ENCODE measurements around the gene ZNF697. TPM values are rescaled to one million over a fixed set of nuclear protein-coding genes. Genes with fewer than 3 reads are reported as not detected.

The ZNF697 gene
- total RNA-seq, 1 experiment from 2014 or later = 1.3 TPM

GRCh38 chr1:119664067-119664466, 16.0 kb upstream of the ZNF697 start:
- no peak for DNase-seq (ENCODE audit: low spot score)

GRCh38 chr1:119662034-119662437, 14.0 kb upstream of the ZNF697 start:
- no peak for DNase-seq (ENCODE audit: low spot score)

- DNase-seq (ENCODE audit: low spot score) = peak; percentile 59
Measured at GRCh38 chr1:119660253-119661083, 12.4 kb upstream of the ZNF697 start.

DNA sequence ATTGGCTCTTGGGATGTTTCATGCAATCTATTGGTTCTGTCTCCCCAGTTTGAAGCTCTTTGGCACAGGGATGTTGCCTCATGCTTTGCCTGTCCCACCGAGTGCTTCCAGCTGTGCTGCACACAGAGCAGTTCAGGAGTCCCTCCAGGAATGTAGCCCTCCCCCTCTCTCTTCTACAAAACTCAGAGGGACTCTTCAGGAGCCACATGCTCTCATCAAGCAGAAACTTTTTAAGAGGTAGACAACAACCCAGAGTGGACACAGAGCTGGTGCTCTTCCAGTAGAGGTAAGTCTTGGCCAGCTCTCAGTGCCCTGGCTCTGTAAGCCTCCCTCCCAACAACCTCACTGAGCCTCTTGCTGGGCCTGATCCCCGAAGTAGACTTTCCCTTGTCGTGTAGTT, 11.6 kb upstream of the ZNF697 start:
- DNase-seq (ENCODE audit: low spot score) = no peak

GRCh38 chr1:119656410-119656955, 8.4 kb upstream of the ZNF697 start:
- DNase-seq (ENCODE audit: low spot score) = no peak

- no peak for DNase-seq (ENCODE audit: low spot score)
Measured at GRCh38 chr1:119655154-119655553, 7.1 kb upstream of the ZNF697 start.

DNA sequence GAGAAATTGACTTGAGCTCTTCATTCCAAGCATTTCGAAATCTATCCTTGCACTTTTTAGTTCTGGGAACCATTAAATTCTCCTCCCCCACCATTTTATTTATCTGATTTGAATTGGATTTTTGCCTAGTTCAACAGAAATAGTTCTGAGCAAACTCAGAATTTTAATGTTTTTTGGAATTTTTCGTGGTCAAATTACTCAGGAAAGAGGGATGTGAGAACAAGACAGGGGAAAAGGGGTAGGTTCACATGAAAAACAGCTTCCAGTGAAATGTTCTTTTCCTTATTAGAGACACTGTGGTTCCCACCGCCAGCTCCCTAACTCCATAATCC, 5.7 kb upstream of the ZNF697 start:
- no peak for DNase-seq (ENCODE audit: low spot score)

DNA sequence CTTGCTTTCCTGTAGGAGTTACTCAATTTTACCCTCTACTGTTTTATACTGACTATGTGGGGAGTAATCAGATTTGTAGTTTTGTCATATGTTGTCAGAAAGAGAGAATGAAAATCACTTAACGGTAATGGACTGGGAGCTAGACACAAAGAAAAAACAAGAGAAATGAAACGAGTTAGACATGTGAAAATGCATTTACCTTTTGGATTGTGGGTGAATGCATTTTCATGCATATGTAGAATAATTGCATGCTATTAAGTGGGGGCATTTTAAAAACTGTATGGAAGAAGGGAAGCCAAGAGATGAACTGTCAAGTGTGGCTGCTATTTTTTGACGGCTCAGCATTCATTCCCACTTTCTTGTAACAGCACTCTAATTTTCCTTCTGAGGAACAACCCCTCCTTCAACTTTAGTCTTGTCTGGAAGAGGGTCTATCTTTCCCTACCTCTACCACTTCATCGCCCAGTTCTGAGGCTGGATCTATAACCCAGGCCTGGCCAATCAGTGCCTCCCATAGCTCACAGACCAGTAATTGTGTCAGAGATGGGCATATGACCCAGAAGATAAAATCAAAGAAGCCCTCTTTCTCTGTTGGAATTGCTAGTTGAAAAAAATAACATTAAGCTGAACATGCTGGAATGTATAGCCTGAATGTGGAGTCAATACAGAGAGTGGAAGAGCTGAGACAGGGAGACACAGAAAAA, 5.2 kb upstream of the ZNF697 start:
- no peak for DNase-seq (ENCODE audit: low spot score)

DNA sequence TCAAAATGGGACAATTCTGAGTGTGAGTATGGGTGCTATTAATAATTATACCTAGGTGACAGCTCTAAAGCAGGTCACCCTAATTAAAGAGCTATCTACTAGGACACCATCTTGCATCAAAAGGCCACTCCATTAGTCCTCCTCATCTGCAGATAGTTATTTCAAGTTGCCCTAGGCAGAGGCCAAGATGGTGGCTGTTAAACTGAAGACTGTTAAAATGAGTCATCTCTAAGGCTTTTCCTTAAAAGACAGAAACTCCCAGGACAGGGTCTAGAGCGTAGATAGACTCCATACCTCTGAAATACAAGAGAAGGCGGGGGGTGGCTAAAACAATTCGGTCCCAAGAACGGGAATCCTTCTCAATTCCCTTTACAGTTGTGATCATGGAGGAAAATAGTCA, 4.5 kb upstream of the ZNF697 start:
- DNase-seq (ENCODE audit: low spot score) = no peak

DNA sequence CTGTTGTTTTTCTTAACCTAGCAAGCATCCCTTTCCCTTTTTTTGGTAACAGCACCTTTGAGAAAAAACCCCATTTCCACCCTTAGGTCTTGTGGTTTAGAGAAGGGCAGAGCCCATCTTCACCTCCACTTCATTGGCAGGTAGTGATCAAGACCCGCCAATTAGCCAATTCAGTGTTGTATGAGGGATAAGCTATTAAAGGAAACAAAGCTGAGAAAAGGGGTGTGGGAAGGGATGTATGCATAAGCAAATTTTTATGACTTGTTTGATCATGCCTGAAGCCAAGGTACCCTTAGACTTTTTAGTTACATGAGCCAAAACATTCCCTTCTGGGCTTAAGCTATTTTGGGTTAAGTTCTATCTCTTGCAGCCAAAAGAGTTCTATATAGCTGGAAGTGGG, 3.6 kb upstream of the ZNF697 start:
- DNase-seq (ENCODE audit: low spot score) = no peak

DNA sequence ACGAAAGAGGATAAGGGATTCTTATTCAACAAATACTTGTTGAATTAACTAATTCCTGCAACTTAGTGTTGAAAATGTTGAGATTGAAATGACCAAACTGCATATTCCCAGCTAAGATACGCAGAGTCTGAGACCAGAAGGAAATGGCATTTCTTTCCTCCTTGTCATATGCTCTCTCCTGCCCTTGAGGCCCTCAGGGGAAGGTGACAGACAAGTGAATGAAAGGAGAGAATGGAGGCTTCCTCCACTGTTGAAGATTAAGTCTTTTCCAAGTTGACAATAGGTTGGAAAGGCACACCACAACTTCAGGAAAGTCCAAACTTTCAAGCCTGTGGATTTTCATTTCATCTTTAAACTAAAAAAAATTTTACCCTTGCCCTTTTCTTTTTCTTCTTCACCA, 3.1 kb upstream of the ZNF697 start:
- DNase-seq (ENCODE audit: low spot score) = no peak

DNA sequence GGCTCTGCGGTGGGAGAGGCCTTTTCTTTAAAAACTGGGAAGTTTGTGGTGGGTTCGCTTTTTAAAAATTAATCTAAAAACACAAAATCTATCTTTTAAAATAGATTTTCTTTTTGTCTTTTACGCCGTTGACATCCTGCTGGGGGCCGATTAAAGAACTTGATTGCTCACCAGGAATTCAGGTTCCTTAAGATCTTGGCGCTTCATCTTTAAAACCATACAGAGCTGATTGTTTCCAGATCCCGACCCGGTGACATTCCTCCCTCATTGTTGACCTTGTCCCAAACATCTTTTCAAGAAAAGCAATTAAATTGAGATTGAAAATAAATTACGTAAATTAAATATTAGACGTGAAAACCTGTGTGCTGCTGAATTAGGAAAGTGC, 546 bp upstream of the ZNF697 start:
- DNase-seq (ENCODE audit: low spot score) = no peak

- no peak for DNase-seq (ENCODE audit: low spot score)
Measured at GRCh38 chr1:119647228-119647733, 785 bp downstream of the ZNF697 start.

DNA sequence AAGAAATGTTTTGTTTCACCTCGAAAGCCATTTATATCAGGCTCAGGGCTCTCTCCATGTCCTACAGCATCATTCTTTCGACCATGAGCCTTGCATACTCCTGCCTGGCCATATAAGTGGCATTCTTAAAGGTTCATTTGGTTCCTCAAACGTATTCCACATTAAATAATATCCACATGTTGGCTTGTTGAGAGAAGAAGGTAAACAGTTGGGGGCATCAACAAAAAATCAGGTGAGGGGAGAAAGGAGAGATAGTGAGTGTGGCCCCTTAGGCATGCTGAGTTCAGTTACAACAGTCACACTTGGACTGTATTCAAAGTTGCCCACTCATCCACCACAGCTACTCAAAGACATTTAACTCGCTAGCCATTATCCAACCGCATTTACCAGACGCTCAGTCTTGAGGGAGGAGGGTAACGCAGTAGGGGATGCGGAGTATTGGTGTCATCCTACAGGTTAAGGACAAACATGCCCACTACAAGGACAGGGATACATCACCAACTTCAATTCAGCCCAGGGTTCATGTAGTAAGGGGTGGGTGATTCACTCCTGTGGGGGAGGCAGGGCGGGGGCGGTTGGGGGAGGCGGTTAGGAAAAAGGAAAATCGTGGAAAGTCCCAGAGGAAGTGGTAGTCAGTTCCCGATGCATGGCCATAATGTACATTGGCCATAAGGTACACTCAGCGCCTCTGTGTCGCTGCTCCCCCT, 1.4 kb downstream of the ZNF697 start:
- DNase-seq (ENCODE audit: low spot score) = no peak

GRCh38 chr1:119639109-119639508, 9.0 kb downstream of the ZNF697 start:
- no peak for DNase-seq (ENCODE audit: low spot score)

GRCh38 chr1:119637710-119638109, 10.4 kb downstream of the ZNF697 start:
- no peak for DNase-seq (ENCODE audit: low spot score)

GRCh38 chr1:119636491-119637089, 11.5 kb downstream of the ZNF697 start:
- no peak for DNase-seq (ENCODE audit: low spot score)

DNA sequence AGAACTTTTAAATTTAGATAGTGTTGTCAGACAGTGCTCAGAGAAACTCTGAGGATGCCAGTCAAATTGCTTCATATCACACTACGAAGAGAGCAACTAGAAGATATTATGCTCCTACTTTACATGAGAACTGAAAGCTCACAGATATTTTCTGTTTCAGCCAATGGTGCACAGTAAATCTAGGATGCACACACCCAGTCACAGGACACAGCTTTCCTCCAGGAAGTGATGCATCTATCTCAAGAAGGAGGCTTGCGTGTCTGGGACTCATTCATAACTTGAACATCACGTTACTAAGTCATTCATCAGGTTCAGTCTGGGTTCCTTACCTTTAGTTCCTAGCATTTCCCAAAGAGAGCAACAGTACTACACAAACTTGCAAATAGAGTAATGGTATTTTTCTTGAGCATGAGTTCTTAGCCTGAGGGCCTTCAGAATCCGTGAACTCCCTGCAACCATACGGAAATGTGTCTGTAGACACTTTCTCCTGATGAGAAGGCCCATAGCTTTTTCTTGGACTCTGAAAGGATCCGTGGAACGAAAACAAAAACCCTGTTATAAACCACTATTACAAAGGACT, 12.2 kb downstream of the ZNF697 start:
- DNase-seq (ENCODE audit: low spot score) = no peak

- no peak for DNase-seq (ENCODE audit: low spot score)
Measured at GRCh38 chr1:119634016-119634415, 14.1 kb downstream of the ZNF697 start.

GRCh38 chr1:119633575-119633974, 14.5 kb downstream of the ZNF697 start:
- no peak for DNase-seq (ENCODE audit: low spot score)

DNA sequence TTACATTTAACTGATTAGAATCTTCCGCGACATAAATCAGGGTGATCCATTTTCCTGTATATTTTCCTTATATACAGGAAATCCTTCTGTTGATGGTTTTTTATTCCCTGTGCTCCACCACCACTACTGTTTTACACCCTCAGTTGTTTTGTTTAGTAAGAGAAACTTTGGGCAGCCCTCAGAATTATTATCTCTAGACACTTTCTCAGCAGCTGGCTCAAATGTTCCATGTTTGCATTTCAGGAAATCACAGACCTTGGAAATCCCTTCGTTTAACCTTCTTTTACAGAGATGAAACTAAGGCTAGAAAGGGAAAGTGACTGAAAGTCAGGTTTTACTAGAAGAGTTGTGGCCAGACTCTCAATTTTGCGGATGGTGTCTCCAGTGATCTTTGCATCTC, 15.2 kb downstream of the ZNF697 start:
- DNase-seq (ENCODE audit: low spot score) = no peak

All from HT-29 (cell line).